Natural killer cell (primary cell): ENCODE results near the gene CCDC174. TPM values are rescaled to one million over a fixed set of nuclear protein-coding genes. Genes with fewer than 3 reads are reported as not detected.

Experiments used
- ATAC-seq, 3 donors: fragments of 150-1000 bp in 2 of 3; fragments of 200-7000 bp in 1 of 3; cut with Tn5 transposase; 1 replicate in 1 of 3; 2 replicates in 2 of 3; pipeline ENCODE4 v1.10.0; 2021; ENCODE audit warnings: mild to moderate bottlenecking in 2 of 3, moderate library complexity in 2 of 3
- DNase-seq, 2 donors: peaks; one replicate each; pipeline versions ENCODE4 v3.0.0 to v3.0.0-alpha.2; 2013 to 2021; ENCODE audit warnings: mixed read lengths in 1 of 2
- H3K27ac ChIP-seq: one replicate; pipeline ENCODE4 v1.5.1; 2013; ENCODE audit warnings: mild to moderate bottlenecking, low read length
- H3K27me3 ChIP-seq: one replicate; pipeline ENCODE4 v1.6.1; 2013; ENCODE audit warnings: low read length; ENCODE audit not compliant: control insufficient read depth, insufficient read depth
- H3K36me3 ChIP-seq: one replicate; pipeline ENCODE4 v1.6.1; 2013; ENCODE audit warnings: low read length; ENCODE audit not compliant: control insufficient read depth, insufficient read depth
- H3K4me1 ChIP-seq: one replicate; pipeline ENCODE4 v1.6.1; 2013; ENCODE audit warnings: low read length; ENCODE audit not compliant: control insufficient read depth, insufficient read depth
- H3K4me3 ChIP-seq: one replicate; pipeline ENCODE4 v1.5.1; 2013; ENCODE audit warnings: low read length
- H3K9me3 ChIP-seq: one replicate; pipeline ENCODE4 v1.6.1; 2013; ENCODE audit warnings: low read length; ENCODE audit not compliant: control insufficient read depth, insufficient read depth
- H3K27ac Mint-ChIP-seq, 2 donors: one replicate each; pipeline ENCODE4 v1.8.0; 2022; ENCODE audit warnings: mild to moderate bottlenecking in 2 of 2, mixed read lengths in 2 of 2, moderate library complexity in 1 of 2
- H3K27me3 Mint-ChIP-seq, 2 donors: one replicate each; pipeline ENCODE4 v1.8.0; 2022; ENCODE audit warnings: low read depth in 2 of 2, mixed read lengths in 2 of 2
- H3K36me3 Mint-ChIP-seq: one replicate; pipeline ENCODE4 v1.8.0; 2022; ENCODE audit warnings: mixed read lengths
- H3K4me1 Mint-ChIP-seq, 2 donors: one replicate each; pipeline ENCODE4 v1.8.0; 2022; ENCODE audit warnings: mixed read lengths in 2 of 2
- H3K4me3 Mint-ChIP-seq: one replicate; pipeline ENCODE4 v1.8.0; 2022; ENCODE audit warnings: mild to moderate bottlenecking, moderate library complexity, mixed read lengths
- H3K9me3 Mint-ChIP-seq, 2 donors: one replicate each; pipeline ENCODE4 v1.8.0; 2022; ENCODE audit warnings: mixed read lengths in 2 of 2
- WGBS: methylation state at CpG from one replicate; pipeline ENCODE4 v1.1.7; 2013; ENCODE audit warnings: missing lambda C conversion rate; ENCODE audit not compliant: insufficient coverage; 5-methylcytosine and 5-hydroxymethylcytosine counted together
- intact Hi-C: fragments of 100-400 bp; cut with micrococcal nuclease; formaldehyde crosslinking; loops from one replicate; pipeline ENCODE4 v1.14.2; 2022
- total RNA-seq, 4 donors: library from RNA; stranded (reverse); fragments of 120-200 nt in 1 of 4; gene quantifications; one replicate each; pipeline versions ENCODE4 v1.2.3 to v1.2.4, GENCODE V29; 2013 to 2022
- TF ChIP-seq, protein P1 (sequence below): fragments of 200-600 bp; IDR thresholded peaks from one replicate; pipeline ENCODE4 v1.8.0; 2022; ENCODE audit warnings: antibody characterized with exemption

CCDC174 gene
- total RNA-seq, 3 donors from 2014 or later (not counting 1 experiment from before 2014, with no cell fraction given), result 29.7 to 41.2 (median 31.9) TPM

DNA sequence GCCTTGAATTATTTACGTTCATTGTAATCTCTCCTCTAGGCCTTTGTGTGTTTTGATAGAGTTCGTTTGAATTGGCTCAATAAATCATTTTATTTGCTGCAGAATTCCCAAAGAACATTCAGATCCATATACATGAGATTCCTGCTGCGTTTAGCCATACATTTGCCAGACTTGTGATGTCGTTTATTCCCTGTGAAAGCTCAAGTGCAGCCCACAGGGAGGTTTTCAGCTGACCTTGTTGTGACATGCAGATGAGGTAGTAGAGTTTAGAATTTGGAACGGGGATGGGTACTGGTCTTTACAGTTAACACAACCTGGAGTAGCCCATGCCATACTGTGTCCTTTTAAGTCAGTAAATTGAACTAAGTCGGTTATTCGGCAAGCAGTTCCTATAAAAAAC is 23.3 kb downstream of the CCDC174 start, which contains the start of gene C3orf20:
Gene C3orf20 (plus strand): TSS at position 301 of the 400 bp plus-strand sequence. CDS start 7,573 bp downstream, outside the sequence.
- Mint-ChIP-seq H3K36me3 (peaks cover 1% of the 10 kb centered on the region), H3K4me1 (no peaks in the 10 kb centered on the region), H3K27me3 (no peaks in the 10 kb centered on the region), H3K4me3 (no peak within 1 kb of the TSS), H3K27ac (peak within 1 kb of the TSS in 1 of 2 donors; percentile 34), H3K9me3 (no peaks in the 10 kb centered on the region)
- DNase-seq (no peak), ATAC-seq (no peak)
- Histone ChIP-seq H3K27me3 (no peaks in the 10 kb centered on the region), H3K9me3 (no peaks in the 10 kb centered on the region), H3K4me3 (no peak within 1 kb of the TSS), H3K27ac (no peak within 1 kb of the TSS), H3K4me1 (no peaks in the 10 kb centered on the region), H3K36me3 (peaks cover 30% of the 10 kb centered on the region)
- intact Hi-C loops, result no loop called here
- 91% methylated on average over 7 of the region's 7 CpGs for WGBS
- TF ChIP-seq, protein P1, sequence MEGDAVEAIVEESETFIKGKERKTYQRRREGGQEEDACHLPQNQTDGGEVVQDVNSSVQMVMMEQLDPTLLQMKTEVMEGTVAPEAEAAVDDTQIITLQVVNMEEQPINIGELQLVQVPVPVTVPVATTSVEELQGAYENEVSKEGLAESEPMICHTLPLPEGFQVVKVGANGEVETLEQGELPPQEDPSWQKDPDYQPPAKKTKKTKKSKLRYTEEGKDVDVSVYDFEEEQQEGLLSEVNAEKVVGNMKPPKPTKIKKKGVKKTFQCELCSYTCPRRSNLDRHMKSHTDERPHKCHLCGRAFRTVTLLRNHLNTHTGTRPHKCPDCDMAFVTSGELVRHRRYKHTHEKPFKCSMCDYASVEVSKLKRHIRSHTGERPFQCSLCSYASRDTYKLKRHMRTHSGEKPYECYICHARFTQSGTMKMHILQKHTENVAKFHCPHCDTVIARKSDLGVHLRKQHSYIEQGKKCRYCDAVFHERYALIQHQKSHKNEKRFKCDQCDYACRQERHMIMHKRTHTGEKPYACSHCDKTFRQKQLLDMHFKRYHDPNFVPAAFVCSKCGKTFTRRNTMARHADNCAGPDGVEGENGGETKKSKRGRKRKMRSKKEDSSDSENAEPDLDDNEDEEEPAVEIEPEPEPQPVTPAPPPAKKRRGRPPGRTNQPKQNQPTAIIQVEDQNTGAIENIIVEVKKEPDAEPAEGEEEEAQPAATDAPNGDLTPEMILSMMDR, result no peak

DNA sequence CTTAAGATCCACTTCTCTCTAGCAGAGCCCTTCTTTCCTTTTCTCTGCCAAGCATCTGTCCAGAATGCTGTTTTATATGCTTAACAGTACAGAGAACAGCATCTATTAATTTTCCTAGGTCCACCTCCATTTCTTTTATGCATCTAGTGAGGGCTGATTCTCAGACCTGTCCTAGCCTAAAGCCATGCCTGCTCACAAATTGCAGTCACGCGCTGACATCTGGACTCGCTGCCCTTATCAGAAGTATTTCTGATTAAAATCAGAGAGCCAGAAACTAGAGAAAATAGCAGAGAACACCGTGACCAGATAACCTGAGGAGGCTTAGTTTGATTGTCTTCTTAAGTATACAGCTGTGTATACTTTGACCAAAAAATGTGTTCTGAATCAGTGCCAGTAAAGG is 25.3 kb downstream of the CCDC174 start:
- TF ChIP-seq, protein P1, result no peak
- WGBS, result 97% methylated on average over 4 of the region's 4 CpGs
- no peaks in the 10 kb centered on the region for H3K27me3 ChIP-seq
- no peak overlapping the region for H3K27ac ChIP-seq
- H3K4me1 ChIP-seq, result no peaks in the 10 kb centered on the region
- H3K4me3 ChIP-seq, result no peak overlapping the region
- ATAC-seq (no peak), DNase-seq (no peak)
- peaks cover 7% of the 10 kb centered on the region for H3K36me3 Mint-ChIP-seq
- H3K9me3 ChIP-seq, result peaks cover 5% of the 10 kb centered on the region
- H3K27me3 Mint-ChIP-seq, result no peaks in the 10 kb centered on the region
- H3K27ac Mint-ChIP-seq, result no peak overlapping the region
- H3K9me3 Mint-ChIP-seq, result peaks cover 2 to 3% of the 10 kb centered on the region in 2 donors
- H3K36me3 ChIP-seq, result peaks cover 9% of the 10 kb centered on the region
- intact Hi-C loops, result no loop called here
- H3K4me3 Mint-ChIP-seq, result no peak overlapping the region
- no peaks in the 10 kb centered on the region for H3K4me1 Mint-ChIP-seq

DNA sequence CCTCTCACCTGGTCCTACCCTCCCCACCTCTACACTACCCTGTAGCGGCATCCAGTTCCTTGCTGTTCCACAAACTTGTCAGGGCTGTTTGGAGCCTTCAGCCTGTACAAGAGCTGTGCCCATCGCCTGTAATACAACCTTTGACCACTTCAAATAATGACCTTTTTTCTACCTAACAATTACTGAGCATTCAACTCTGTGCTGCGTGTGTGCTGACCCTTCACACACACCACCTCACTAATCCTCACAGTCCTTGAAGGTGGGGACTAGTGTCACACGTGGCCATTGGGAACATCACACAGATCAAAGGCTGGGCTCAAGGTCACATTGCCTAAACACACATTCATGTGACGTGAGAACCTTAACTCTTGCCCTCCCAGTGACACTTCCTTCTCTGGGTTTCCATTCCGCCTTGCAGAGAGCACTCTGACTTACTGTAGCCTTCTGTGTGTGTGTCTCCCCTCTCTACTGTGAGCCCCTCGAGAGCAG is 26.5 kb downstream of the CCDC174 start:
- H3K4me3 ChIP-seq, result no peak overlapping the region
- no peaks in the 10 kb centered on the region for H3K4me1 Mint-ChIP-seq
- H3K36me3 Mint-ChIP-seq, result peaks cover 7% of the 10 kb centered on the region
- H3K4me1 ChIP-seq, result no peaks in the 10 kb centered on the region
- H3K27me3 ChIP-seq, result no peaks in the 10 kb centered on the region
- H3K27me3 Mint-ChIP-seq, result no peaks in the 10 kb centered on the region
- no peaks in the 10 kb centered on the region for H3K36me3 ChIP-seq
- peaks cover 2 to 3% of the 10 kb centered on the region in 2 donors for H3K9me3 Mint-ChIP-seq
- H3K27ac ChIP-seq, result no peak overlapping the region
- TF ChIP-seq, protein P1, result no peak
- ATAC-seq (no peak), DNase-seq (no peak)
- H3K27ac Mint-ChIP-seq, result no peak overlapping the region
- H3K4me3 Mint-ChIP-seq, result no peak overlapping the region
- peaks cover 5% of the 10 kb centered on the region for H3K9me3 ChIP-seq
- WGBS, result 84% methylated on average over 7 of the region's 7 CpGs
- intact Hi-C loops, result no loop called here

DNA sequence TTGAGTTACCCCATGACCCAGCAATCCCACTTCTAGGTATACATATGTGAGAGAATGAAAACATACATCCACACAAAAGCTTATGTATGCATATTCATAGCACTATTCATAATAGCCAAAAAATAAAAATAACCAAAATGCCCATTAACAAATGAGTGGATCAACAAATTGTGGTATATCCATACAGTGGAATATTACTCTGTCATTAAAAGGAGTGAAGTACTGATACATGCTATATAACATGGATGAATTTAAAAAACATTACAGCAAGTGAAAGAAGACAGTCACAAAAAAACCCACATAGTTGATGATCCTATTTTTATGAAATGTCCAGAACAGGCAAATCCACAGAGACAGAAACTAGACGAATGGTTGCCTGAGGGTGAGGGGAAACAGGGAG is 28.6 kb downstream of the CCDC174 start:
- Histone ChIP-seq H3K27ac (no peak overlapping the region), H3K27me3 (no peaks in the 10 kb centered on the region), H3K4me3 (no peak overlapping the region), H3K36me3 (no peaks in the 10 kb centered on the region), H3K9me3 (peaks cover 5% of the 10 kb centered on the region), H3K4me1 (no peaks in the 10 kb centered on the region)
- H3K9me3 Mint-ChIP-seq, result peaks cover 2 to 3% of the 10 kb centered on the region in 2 donors
- TF ChIP-seq, protein P1, result no peak
- intact Hi-C loops, result no loop called here
- no peak for DNase-seq
- H3K4me3 Mint-ChIP-seq, result no peak overlapping the region
- WGBS, result 100% methylated on average over 1 of the region's 1 CpG
- H3K36me3 Mint-ChIP-seq, result peaks cover 7% of the 10 kb centered on the region
- H3K27me3 Mint-ChIP-seq, result no peaks in the 10 kb centered on the region
- no peaks in the 10 kb centered on the region for H3K4me1 Mint-ChIP-seq
- no peak overlapping the region for H3K27ac Mint-ChIP-seq
- ATAC-seq, result no peak
